PFSK-1 (cell line): Measurements from ENCODE around the gene DGKZ.

Source experiments
- POLR2AphosphoS5 ChIP-seq: IDR thresholded peaks from 2 replicates; pipeline ENCODE4 v1.6.1; 2012; ENCODE audit warnings: low read depth, mild to moderate bottlenecking, control low read depth, low read length, moderate library complexity
- SIN3A ChIP-seq: IDR thresholded peaks from 2 replicates; pipeline ENCODE4 v1.6.1; 2012; ENCODE audit warnings: mild to moderate bottlenecking, low read length, moderate library complexity, borderline replicate concordance; ENCODE audit not compliant: insufficient read depth
- TAF1 ChIP-seq: IDR thresholded peaks from 2 replicates; pipeline ENCODE4 v1.6.1; 2012; ENCODE audit warnings: low read length, control low read depth, borderline replicate concordance; ENCODE audit not compliant: insufficient read depth
- TF ChIP-seq, protein P1 (sequence below), 2 experiments: IDR thresholded peaks; 2 replicates each; pipeline versions ENCODE4 v1.6.1 to v1.8.0; 2011 to 2012; ENCODE audit warnings: low read depth in 2 of 2, low read length in 2 of 2, control low read depth in 1 of 2, inconsistent platforms in 1 of 2, mild to moderate bottlenecking in 1 of 2, moderate library complexity in 1 of 2; ENCODE audit not compliant: insufficient read depth in 1 of 2

DNA sequence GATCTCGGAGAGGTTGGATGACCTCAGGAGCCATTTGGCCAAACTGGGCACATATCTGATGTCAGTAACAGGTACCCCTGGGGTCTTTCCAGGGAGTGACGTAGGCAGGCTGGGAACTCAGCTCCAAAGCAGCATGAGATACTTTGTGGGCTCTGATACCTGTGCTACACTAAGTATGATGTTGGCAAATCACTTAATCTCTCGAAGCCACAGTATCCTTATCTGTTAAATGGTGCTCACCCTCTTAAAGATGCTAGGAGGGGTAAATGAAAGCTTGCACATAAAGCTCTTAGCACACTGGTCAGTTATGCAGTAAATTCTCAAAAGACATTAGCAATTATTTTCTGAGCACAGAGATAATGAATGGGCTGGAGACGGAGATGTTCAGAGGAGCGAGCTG, 17.1 kb upstream of the DGKZ start:
- TF ChIP-seq TAF1 (no peak), POLR2AphosphoS5 (no peak), SIN3A (no peak)
- TF ChIP-seq, protein P1, sequence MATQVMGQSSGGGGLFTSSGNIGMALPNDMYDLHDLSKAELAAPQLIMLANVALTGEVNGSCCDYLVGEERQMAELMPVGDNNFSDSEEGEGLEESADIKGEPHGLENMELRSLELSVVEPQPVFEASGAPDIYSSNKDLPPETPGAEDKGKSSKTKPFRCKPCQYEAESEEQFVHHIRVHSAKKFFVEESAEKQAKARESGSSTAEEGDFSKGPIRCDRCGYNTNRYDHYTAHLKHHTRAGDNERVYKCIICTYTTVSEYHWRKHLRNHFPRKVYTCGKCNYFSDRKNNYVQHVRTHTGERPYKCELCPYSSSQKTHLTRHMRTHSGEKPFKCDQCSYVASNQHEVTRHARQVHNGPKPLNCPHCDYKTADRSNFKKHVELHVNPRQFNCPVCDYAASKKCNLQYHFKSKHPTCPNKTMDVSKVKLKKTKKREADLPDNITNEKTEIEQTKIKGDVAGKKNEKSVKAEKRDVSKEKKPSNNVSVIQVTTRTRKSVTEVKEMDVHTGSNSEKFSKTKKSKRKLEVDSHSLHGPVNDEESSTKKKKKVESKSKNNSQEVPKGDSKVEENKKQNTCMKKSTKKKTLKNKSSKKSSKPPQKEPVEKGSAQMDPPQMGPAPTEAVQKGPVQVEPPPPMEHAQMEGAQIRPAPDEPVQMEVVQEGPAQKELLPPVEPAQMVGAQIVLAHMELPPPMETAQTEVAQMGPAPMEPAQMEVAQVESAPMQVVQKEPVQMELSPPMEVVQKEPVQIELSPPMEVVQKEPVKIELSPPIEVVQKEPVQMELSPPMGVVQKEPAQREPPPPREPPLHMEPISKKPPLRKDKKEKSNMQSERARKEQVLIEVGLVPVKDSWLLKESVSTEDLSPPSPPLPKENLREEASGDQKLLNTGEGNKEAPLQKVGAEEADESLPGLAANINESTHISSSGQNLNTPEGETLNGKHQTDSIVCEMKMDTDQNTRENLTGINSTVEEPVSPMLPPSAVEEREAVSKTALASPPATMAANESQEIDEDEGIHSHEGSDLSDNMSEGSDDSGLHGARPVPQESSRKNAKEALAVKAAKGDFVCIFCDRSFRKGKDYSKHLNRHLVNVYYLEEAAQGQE (IDR thresholded peaks at IDR 0.05; ENCODE audit: insufficient read depth in 1 of 2, low read depth in 2 of 2, low read length in 2 of 2): no peak
